Esophagus muscularis mucosa (tissue), 4 donors: ENCODE results near the gene SSMEM1.
"Not testable (repeated sequence)": the region's sequence is repeated elsewhere in the genome, so short reads cannot be mapped to it uniquely, and the experiment has no call there.

Experiments used
- EP300 ChIP-seq: sonication (generic); formaldehyde crosslinking; IDR thresholded peaks from one replicate; pipeline ENCODE4 v1.6.1; 2017; ENCODE audit warnings: antibody characterized with exemption
- POLR2A ChIP-seq: fragments of 450-650 bp; IDR thresholded peaks from one replicate; pipeline ENCODE4 v1.6.1; 2017; ENCODE audit warnings: antibody characterized with exemption, moderate library complexity, mild to moderate bottlenecking, low read depth
- POLR2AphosphoS5 ChIP-seq, 2 donors: sonication (generic); formaldehyde crosslinking; IDR thresholded peaks; one replicate each; pipeline ENCODE4 v1.6.1; 2017; ENCODE audit warnings: antibody characterized with exemption in 2 of 2
- TF ChIP-seq, protein P1 (sequence below), 3 experiments: fragments of 200-600 bp in 2 of 3; fragments of 450-650 bp in 1 of 3; sonication (generic) in 2 of 3; IDR thresholded peaks; one replicate each; pipeline ENCODE4 v1.5.1; 2017 to 2019; ENCODE audit warnings: antibody characterized with exemption in 3 of 3, mild to moderate bottlenecking in 2 of 3, moderate library complexity in 1 of 3

DNA sequence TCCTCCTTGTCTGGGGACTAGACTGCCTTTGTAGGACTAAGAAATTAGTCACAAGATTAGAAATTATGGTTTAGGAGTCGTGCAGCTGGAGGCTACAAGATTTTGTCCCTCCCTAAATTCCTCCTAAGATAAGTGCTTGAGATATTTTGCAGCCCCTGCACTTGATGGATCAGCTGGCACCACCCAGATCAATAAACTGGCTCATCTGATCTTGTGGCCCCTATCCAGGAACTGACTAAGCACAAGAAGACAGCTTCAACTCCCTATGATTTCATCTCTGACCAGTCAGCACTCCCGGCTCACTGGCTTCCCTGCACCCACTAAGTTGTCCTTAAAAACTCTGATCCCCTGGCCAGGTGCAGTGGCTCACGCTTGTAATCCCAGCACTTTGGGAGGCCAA, 17.3 kb downstream of the SSMEM1 start:
- TF ChIP-seq, protein P1, sequence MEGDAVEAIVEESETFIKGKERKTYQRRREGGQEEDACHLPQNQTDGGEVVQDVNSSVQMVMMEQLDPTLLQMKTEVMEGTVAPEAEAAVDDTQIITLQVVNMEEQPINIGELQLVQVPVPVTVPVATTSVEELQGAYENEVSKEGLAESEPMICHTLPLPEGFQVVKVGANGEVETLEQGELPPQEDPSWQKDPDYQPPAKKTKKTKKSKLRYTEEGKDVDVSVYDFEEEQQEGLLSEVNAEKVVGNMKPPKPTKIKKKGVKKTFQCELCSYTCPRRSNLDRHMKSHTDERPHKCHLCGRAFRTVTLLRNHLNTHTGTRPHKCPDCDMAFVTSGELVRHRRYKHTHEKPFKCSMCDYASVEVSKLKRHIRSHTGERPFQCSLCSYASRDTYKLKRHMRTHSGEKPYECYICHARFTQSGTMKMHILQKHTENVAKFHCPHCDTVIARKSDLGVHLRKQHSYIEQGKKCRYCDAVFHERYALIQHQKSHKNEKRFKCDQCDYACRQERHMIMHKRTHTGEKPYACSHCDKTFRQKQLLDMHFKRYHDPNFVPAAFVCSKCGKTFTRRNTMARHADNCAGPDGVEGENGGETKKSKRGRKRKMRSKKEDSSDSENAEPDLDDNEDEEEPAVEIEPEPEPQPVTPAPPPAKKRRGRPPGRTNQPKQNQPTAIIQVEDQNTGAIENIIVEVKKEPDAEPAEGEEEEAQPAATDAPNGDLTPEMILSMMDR (IDR thresholded peaks at IDR 0.05) = not testable (repeated sequence)
- TF ChIP-seq POLR2A; EP300; POLR2AphosphoS5 (IDR thresholded peaks at IDR 0.05): not testable (repeated sequence)
